Suprapubic skin (tissue), 3 donors: ENCODE measurements around the gene TFDP3.

Experiments used
- POLR2A ChIP-seq, 2 donors: fragments of 450-650 bp; IDR thresholded peaks; one replicate each; pipeline ENCODE4 v1.6.1; 2017; ENCODE audit warnings: antibody characterized with exemption in 2 of 2, mild to moderate bottlenecking in 2 of 2, moderate library complexity in 2 of 2
- TF ChIP-seq, protein P1 (sequence below), 2 donors: fragments of 200-600 bp in 1 of 2; fragments of 450-650 bp in 1 of 2; sonication (generic) in 1 of 2; IDR thresholded peaks; one replicate each; pipeline ENCODE4 v1.5.1; 2016 to 2019; ENCODE audit warnings: antibody characterized with exemption in 2 of 2, mild to moderate bottlenecking in 1 of 2, moderate library complexity in 1 of 2

DNA sequence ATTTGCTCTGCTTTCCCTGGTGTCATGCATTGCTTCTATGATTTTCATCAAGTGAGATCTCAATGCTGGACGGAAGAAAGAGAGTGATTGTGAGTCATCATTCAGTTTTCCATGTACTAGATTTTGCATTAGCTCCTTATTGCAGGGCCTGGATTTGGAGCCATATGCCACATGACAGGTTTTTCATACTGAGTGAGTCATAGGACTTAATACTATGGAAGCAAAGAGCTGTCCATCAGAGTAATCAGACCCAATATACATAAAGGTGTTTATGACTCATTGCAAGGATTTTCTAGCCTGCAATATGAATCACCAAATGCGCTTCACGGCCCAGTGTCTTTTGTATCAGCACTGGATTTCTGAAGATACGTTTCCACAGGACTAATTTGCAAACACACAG lies 11.2 kb upstream of the TFDP3 start:
- TF ChIP-seq, protein P1, sequence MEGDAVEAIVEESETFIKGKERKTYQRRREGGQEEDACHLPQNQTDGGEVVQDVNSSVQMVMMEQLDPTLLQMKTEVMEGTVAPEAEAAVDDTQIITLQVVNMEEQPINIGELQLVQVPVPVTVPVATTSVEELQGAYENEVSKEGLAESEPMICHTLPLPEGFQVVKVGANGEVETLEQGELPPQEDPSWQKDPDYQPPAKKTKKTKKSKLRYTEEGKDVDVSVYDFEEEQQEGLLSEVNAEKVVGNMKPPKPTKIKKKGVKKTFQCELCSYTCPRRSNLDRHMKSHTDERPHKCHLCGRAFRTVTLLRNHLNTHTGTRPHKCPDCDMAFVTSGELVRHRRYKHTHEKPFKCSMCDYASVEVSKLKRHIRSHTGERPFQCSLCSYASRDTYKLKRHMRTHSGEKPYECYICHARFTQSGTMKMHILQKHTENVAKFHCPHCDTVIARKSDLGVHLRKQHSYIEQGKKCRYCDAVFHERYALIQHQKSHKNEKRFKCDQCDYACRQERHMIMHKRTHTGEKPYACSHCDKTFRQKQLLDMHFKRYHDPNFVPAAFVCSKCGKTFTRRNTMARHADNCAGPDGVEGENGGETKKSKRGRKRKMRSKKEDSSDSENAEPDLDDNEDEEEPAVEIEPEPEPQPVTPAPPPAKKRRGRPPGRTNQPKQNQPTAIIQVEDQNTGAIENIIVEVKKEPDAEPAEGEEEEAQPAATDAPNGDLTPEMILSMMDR (IDR thresholded peaks at IDR 0.05) = no peak
- TF ChIP-seq POLR2A (IDR thresholded peaks at IDR 0.05) = no peak
